Nephron (organoid): ENCODE results near the gene FAM199X.

ENCODE experiments used
- H3K27ac Mint-ChIP-seq, 3 experiments: 2 replicates each; pipeline ENCODE4 v1.8.0; 2020; ENCODE audit warnings: mixed read lengths in 3 of 3, mild to moderate bottlenecking in 2 of 3, moderate library complexity in 1 of 3
- H3K27me3 Mint-ChIP-seq: 2 replicates; pipeline ENCODE4 v1.8.0; 2021; ENCODE audit warnings: low read depth, mild to moderate bottlenecking, moderate library complexity, mixed read lengths
- H3K36me3 Mint-ChIP-seq: 2 replicates; pipeline ENCODE4 v1.8.0; 2020; ENCODE audit warnings: low read depth, mixed read lengths
- H3K4me1 Mint-ChIP-seq: 2 replicates; pipeline ENCODE4 v1.8.0; 2020; ENCODE audit warnings: mixed read lengths
- H3K4me3 Mint-ChIP-seq, 3 experiments: 2 replicates each; pipeline ENCODE4 v1.8.0; 2020; ENCODE audit warnings: mild to moderate bottlenecking in 3 of 3, mixed read lengths in 3 of 3, moderate library complexity in 2 of 3
- H3K9me3 Mint-ChIP-seq: 2 replicates; pipeline ENCODE4 v1.8.0; 2020; ENCODE audit warnings: mixed read lengths
- TF ChIP-seq, protein P1 (sequence below), 3 experiments: fragments of 200-600 bp; sonication (generic); IDR thresholded peaks; one replicate each; pipeline ENCODE4 v1.5.0; 2021; ENCODE audit warnings: antibody characterized with exemption in 3 of 3; ENCODE audit not compliant: unreplicated experiment in 3 of 3

FAM199X gene

GRCh38 chrX:104151037-104151436, 15.2 kb upstream of the FAM199X start:
- TF ChIP-seq, protein P1, sequence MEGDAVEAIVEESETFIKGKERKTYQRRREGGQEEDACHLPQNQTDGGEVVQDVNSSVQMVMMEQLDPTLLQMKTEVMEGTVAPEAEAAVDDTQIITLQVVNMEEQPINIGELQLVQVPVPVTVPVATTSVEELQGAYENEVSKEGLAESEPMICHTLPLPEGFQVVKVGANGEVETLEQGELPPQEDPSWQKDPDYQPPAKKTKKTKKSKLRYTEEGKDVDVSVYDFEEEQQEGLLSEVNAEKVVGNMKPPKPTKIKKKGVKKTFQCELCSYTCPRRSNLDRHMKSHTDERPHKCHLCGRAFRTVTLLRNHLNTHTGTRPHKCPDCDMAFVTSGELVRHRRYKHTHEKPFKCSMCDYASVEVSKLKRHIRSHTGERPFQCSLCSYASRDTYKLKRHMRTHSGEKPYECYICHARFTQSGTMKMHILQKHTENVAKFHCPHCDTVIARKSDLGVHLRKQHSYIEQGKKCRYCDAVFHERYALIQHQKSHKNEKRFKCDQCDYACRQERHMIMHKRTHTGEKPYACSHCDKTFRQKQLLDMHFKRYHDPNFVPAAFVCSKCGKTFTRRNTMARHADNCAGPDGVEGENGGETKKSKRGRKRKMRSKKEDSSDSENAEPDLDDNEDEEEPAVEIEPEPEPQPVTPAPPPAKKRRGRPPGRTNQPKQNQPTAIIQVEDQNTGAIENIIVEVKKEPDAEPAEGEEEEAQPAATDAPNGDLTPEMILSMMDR (IDR thresholded peaks at IDR 0.05; ENCODE audit: unreplicated experiment in 3 of 3) = no peak
- Mint-ChIP-seq H3K4me3 (no peak overlapping the region), H3K9me3 (peaks cover 4% of the 10 kb centered on the region), H3K36me3 (no peaks in the 10 kb centered on the region), H3K27ac (no peak overlapping the region), H3K27me3 (no peaks in the 10 kb centered on the region), H3K4me1 (no peaks in the 10 kb centered on the region)

GRCh38 chrX:104156630-104157529, 9.4 kb upstream of the FAM199X start, which contains the start of gene SLC25A53:
TSS of gene SLC25A53 (minus strand) at chrX:104157009. CDS start at chrX:104105257, 51,752 bp downstream.
- Mint-ChIP-seq H3K27me3 (no peaks in the 10 kb centered on the region), H3K4me1 (peaks cover 5% of the 10 kb centered on the region), H3K36me3 (no peaks in the 10 kb centered on the region), H3K9me3 (no peaks in the 10 kb centered on the region), H3K4me3 (peak within 1 kb of the TSS; percentile 90 to 99 (median 97)), H3K27ac (peak within 1 kb of the TSS; percentile 97 to 100 (median 99))
- TF ChIP-seq, protein P1 (IDR thresholded peaks at IDR 0.05; ENCODE audit: unreplicated experiment in 3 of 3) = no peak

GRCh38 chrX:104166735-104167436, 633 bp downstream of the FAM199X start:
- TF ChIP-seq, protein P1 (IDR thresholded peaks at IDR 0.05; ENCODE audit: unreplicated experiment in 3 of 3) = no peak
- no peaks in the 10 kb centered on the region for H3K27me3 Mint-ChIP-seq
- peaks cover 8% of the 10 kb centered on the region for H3K36me3 Mint-ChIP-seq
- H3K4me1 Mint-ChIP-seq = peaks cover 18% of the 10 kb centered on the region
- H3K9me3 Mint-ChIP-seq = no peaks in the 10 kb centered on the region
- peak overlapping the region; percentile 82 to 87 (median 85) for H3K4me3 Mint-ChIP-seq
- H3K27ac Mint-ChIP-seq = peak overlapping the region; percentile 24 to 86 (median 58)

DNA sequence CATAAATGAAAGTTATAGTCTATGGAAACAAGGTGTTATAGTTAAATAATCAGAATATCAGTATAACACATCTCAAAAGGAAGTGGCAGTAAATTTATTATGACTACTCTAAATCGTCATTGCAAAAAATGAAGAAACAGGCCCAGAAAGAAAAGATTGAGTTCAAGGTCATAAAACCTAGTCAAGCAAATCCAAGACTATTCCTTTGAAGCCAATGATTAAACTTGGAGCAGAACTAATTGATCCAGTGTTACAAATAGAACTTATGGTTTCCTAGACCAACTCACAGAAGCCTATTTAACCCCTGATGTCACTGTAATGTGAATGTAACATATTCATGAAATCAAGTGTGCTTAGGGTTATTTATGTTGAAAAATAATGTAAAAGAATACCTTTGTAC, 1.9 kb downstream of the FAM199X start:
- peak overlapping the region; percentile 82 to 87 (median 85) for H3K4me3 Mint-ChIP-seq
- H3K9me3 Mint-ChIP-seq = no peaks in the 10 kb centered on the region
- no peaks in the 10 kb centered on the region for H3K27me3 Mint-ChIP-seq
- H3K27ac Mint-ChIP-seq = peak overlapping the region; percentile 24 to 86 (median 58)
- TF ChIP-seq, protein P1 (IDR thresholded peaks at IDR 0.05; ENCODE audit: unreplicated experiment in 3 of 3) = no peak
- H3K36me3 Mint-ChIP-seq = peaks cover 8% of the 10 kb centered on the region
- peaks cover 18% of the 10 kb centered on the region for H3K4me1 Mint-ChIP-seq

DNA sequence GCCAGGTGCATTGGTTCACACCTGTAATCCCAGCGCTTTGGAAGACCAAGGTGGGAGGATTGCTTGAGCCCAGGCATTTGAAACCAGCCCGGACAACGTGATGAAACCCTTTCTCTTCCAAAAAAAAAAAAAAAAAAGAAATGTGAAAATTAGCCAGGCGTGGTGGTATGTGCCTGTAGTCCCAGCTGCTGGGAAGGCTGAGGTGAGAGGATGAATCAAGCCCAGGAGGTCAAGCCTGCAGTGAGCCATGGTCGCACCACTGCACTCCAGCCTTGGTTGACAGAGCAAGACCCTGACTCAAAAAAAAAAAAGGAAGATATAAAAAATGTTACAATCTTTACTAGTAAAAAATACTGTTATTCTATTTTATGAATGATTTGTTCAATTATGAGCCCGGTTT, 5.9 kb downstream of the FAM199X start:
- Mint-ChIP-seq H3K4me1 (peaks cover 18% of the 10 kb centered on the region), H3K36me3 (peaks cover 20% of the 10 kb centered on the region), H3K4me3 (no peak overlapping the region), H3K9me3 (no peaks in the 10 kb centered on the region), H3K27me3 (no peaks in the 10 kb centered on the region), H3K27ac (no peak overlapping the region)
- TF ChIP-seq, protein P1 (IDR thresholded peaks at IDR 0.05; ENCODE audit: unreplicated experiment in 3 of 3) = no peak
